ENCODE results near the gene RECQL5. TPM values are rescaled to one million over a fixed set of nuclear protein-coding genes. Genes with fewer than 3 reads are reported as not detected.

The RECQL5 gene
- polyA plus RNA-seq, 1 of the 3 experiments (the other 2 are of a cell fraction): 25.3 TPM

GRCh38 chr17:75662511-75662910, 4.4 kb downstream of the RECQL5 start:
- no peak overlapping the region for H3K9ac ChIP-seq
- H3F3A ChIP-seq (replicated peaks; ENCODE audit: insufficient read depth): no peaks in the 10 kb centered on the region
- ChIA-PET CTCF (interaction anchor here (0.6 to 31.7 kb wide), 6 partner anchors 10 to 88 kb away, joined by 3 to 1189 read pairs (median 16); partner anchors contain the start of gene SMIM5), POLR2A (interaction anchor here (0.8 kb wide), 1 partner anchor 21 kb away, joined by 3 read pairs; no protein-coding TSS in a partner anchor)
- DNase-seq: no peak
- H2AFZ ChIP-seq (ENCODE audit: low read depth): no peak overlapping the region
- H3K27me3 ChIP-seq (ENCODE audit: insufficient read depth): no peaks in the 10 kb centered on the region
- H3K4me1 ChIP-seq (ENCODE audit: control insufficient read depth in 1 of 2, insufficient read depth in 2 of 2, low read depth in 1 of 2, low read length in 1 of 2): peaks cover 7 to 8% of the 10 kb centered on the region in 2 experiments; a peak in 3 of 4 replicates
- TF ChIP-seq GATA2 (CRISPR knock-in tag; IDR thresholded peaks at IDR 0.05) (no peak), NFIC (IDR thresholded peaks at IDR 0.05; ENCODE audit: borderline replicate concordance) (no peak), YY1 (IDR thresholded peaks at IDR 0.05; ENCODE audit: low read depth) (no peak), FOXJ3 (CRISPR knock-in tag; IDR thresholded peaks at IDR 0.05) (no peak), RFX5 (IDR thresholded peaks at IDR 0.05; ENCODE audit: low read length) (no peak), MXI1 (IDR thresholded peaks at IDR 0.05; ENCODE audit: low read depth, low read length) (no peak), RAD21 (IDR thresholded peaks at IDR 0.05; ENCODE audit: low read length) (no peak), FOXM1 (IDR thresholded peaks at IDR 0.05; ENCODE audit: low read depth) (no peak), MAX (IDR thresholded peaks at IDR 0.05; ENCODE audit: low read depth) (no peak), IRF3 (IDR thresholded peaks at IDR 0.05; ENCODE audit: low read depth, low read length) (no peak), CTCF (IDR thresholded peaks at IDR 0.05) (no peak), SIN3A (IDR thresholded peaks at IDR 0.05; ENCODE audit: borderline replicate concordance, low read depth, low read length) (no peak), REST (IDR thresholded peaks at IDR 0.05; ENCODE audit: low read depth, low read length) (no peak), GABPA (IDR thresholded peaks at IDR 0.05; ENCODE audit: low read depth) (no peak)
- no peak overlapping the region for H3K4me2 ChIP-seq
- H3K4me3 ChIP-seq (ENCODE audit: low read depth in 2 of 2, low read length in 1 of 2): no peak overlapping the region
- H3K27ac ChIP-seq (ENCODE audit: low read depth in 2 of 2, low read length in 1 of 2): no peak overlapping the region
- peaks cover 33 to 40% of the 10 kb centered on the region in 2 experiments for H3K36me3 ChIP-seq (replicated peaks in 1 of 2; ENCODE audit: control insufficient read depth in 1 of 2, insufficient read depth in 2 of 2, low read length in 1 of 2)
- H3K9me3 ChIP-seq: no peaks in the 10 kb centered on the region
- WGBS (ENCODE audit: low lambda C conversion rate): 86% methylated on average over 9 of the region's 9 CpGs
- no peaks in the 10 kb centered on the region for H3K9me2 ChIP-seq
- H3K79me2 ChIP-seq (ENCODE audit: insufficient read depth): peaks cover 27% of the 10 kb centered on the region
- H4K20me1 ChIP-seq (ENCODE audit: insufficient read depth): no peaks in the 10 kb centered on the region
